HG03175 (cell line): ENCODE data around the gene LRRC4C.

Experiments used
- ATAC-seq: cut with Tn5 transposase; IDR thresholded peaks from one replicate; pipeline ENCODE4 v1.9.1; 2021; ENCODE audit warnings: mild to moderate bottlenecking, moderate library complexity; ENCODE audit not compliant: unreplicated experiment

LRRC4C gene

GRCh38 chr11:41419901-41420300, 39.6 kb downstream of the LRRC4C start:
- no peak for ATAC-seq

GRCh38 chr11:41414771-41415440, 44.5 kb downstream of the LRRC4C start:
- ATAC-seq: no peak

DNA sequence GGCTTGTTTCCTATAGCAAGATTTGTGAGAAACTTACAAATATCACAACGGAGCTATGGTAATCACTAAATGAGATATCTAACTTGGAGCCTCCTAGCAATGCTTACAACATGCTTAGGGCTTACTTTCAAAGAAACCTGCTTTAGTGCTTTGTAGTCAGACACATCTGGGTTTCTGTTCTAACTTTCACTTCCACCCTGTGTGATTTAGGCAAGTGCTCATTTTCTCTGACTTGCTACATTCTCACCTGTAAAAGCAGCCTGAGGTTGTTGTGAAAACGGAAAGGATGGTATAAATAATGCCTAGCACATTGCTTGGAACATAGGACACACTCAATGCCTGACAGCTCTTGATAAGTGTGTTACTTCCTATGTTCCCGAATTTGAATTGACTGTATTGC, 45.6 kb downstream of the LRRC4C start:
- ATAC-seq: peak; percentile 86

DNA sequence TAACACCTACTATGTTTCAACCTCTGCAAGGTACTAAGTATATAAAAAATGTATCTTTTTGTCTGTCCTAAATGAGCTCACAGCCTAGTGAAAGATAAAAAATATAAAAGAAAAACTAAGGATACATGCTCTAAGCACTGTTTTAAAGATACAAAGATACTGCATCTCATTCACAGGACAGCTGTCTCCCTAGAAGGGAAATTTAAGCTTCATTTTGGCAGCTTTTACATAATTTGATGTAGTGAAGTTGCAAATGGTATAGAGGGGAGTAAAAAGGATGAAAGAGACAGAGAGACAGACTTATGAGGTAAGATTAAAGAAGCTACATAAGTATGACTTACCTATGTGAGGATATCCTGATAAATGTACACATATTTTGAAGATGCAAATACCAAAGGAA, 53.6 kb downstream of the LRRC4C start:
- ATAC-seq: no peak

DNA sequence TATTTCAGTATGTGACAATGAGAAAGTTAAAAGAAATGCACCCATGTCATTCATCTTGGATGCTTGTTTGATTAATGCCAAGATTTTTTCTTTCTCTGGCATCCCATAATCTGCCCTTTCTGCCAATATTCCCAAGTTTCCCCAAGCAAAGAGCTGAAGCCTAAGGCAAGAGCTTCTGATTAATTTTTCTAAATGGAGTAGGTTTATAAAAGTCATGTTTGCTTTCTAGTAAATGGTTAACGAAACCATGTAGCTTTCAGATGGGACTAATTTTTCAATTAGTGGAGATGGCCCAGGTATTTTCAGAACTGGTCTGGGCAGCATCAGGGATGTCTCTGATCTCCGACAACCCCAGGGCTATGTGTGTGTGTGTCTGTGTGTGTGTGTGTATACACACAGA, 55.3 kb downstream of the LRRC4C start:
- no peak for ATAC-seq

DNA sequence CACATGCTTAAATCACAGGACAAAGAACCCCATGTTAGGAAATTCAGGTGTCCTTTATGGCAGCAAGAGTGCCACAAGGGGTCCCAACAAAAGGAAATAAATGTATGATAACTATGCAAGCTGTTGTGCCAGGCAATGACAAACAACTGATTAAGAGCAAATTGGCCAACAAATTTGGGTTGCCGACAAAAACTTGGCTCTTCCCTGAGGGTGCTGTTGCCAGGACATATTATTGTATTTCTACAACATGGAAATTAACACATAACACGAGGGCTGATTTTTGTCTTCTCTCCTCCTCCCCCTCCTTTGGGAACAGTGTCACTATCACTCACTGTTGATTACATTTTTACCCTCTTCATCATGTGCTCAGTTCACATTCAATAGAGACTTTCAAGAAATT, 56.0 kb downstream of the LRRC4C start:
- ATAC-seq: no peak

- no peak for ATAC-seq
Measured at GRCh38 chr11:41400819-41401382, 58.6 kb downstream of the LRRC4C start.

- ATAC-seq: no peak
Measured at GRCh38 chr11:41400124-41400523, 59.3 kb downstream of the LRRC4C start.

- ATAC-seq: no peak
Measured at GRCh38 chr11:41399323-41399722, 60.1 kb downstream of the LRRC4C start.

- ATAC-seq: no peak
Measured at GRCh38 chr11:41398175-41398574, 61.3 kb downstream of the LRRC4C start.

DNA sequence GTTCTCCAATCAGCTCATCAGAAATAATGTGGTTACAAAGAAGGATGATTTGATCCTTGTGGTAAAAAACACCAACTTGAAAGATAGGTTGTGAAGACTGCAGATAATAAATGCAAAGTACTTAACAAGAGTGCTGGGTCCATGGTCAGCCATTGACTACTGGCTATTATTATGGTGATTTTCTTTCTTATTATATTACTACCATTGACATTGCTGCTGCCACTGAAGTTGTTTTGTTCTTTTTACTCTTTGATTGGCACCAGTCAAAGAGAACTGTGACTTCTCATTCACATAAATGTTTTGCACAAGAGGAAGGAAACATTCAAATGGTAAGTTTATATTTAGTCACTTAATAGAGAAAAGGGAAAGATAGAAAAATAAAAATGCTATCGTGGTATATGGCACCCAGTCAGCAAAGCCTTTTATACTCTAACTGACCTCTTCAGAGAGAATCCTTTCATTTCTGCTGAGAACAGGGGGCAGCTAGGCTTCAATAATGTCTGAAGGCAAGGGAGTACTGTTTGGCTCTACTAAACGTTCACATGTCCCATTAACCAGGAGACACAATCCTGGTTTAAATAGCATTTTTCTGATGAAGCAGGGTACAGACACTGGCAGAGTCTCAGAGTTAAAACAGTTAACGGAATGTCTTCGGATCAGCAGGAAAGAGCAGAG, 64.8 kb downstream of the LRRC4C start:
- no peak for ATAC-seq

DNA sequence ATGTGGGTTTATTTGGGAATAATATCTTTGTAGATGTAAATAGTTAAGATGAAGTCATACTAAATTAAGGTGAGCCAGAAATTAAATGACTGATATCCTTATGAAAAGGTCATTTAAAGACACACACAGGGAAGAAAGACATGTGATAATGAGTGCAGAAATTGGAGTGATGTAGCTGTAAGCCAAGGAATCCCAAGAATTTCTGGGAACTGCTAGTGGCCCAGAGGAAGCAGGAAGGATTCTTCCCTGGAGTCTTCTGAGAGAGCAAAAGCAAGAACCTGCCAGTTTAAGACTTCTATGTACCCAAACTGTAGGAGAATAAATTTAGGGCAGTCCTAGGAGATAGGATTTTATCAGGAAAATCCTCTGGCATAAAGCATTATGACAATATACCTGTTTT, 66.9 kb downstream of the LRRC4C start:
- ATAC-seq: no peak

- no peak for ATAC-seq
Measured at GRCh38 chr11:41389623-41390130, 69.8 kb downstream of the LRRC4C start.

GRCh38 chr11:41384329-41384728, 75.1 kb downstream of the LRRC4C start:
- no peak for ATAC-seq

DNA sequence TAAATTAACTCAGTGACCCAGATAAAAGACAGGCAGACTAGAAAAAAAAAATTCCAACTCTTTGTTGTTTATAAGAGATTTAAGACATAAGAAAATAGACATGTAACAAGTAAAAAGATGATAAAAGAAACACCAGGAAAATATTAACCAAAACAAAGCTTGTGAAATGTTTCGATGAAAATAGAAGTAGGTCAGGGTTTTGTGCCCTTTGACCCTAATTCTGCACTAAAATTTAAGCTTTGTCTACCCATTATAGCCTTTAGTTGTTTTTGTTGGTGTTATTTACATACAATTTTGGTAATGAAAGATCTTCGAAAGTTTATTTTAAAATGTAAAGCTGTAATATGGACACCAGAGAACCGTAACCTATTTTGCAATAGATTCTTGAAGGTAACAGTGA, 75.7 kb downstream of the LRRC4C start:
- ATAC-seq: no peak

- no peak for ATAC-seq
Measured at GRCh38 chr11:41382927-41383326, 76.5 kb downstream of the LRRC4C start.

GRCh38 chr11:41379084-41379483, 80.4 kb downstream of the LRRC4C start:
- ATAC-seq: no peak

DNA sequence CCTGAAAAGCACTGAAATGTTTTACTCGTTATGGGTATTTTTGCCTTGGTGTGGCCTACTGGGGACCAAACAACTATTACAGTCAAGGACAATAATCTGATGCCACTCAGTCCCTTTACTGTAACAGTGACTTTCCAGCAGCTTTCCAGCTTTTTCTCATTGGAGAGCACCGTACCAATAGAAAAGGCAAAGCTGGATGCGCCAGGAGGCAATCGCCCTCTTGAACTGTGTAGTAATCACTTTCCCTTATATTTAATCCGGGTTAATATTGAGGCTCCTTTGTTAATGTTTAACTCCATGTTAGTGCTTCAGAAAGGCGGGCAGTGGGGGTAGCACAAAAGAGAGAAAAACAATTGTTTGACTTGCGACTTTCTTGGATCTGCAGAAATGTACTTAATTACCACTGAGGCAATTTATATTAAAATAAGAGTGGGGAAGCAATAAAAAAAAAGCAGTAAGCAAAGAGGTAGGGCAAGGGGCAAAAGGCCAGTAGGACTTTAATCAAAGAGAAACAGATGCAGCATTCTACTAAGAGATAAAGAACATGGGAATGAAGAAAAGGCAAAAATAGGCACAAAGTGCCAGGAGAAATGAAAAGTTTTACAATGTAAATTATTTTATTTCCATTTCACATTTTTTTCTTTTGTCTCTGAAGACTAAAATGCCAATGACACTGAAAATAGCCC, 81.6 kb downstream of the LRRC4C start:
- ATAC-seq: no peak

DNA sequence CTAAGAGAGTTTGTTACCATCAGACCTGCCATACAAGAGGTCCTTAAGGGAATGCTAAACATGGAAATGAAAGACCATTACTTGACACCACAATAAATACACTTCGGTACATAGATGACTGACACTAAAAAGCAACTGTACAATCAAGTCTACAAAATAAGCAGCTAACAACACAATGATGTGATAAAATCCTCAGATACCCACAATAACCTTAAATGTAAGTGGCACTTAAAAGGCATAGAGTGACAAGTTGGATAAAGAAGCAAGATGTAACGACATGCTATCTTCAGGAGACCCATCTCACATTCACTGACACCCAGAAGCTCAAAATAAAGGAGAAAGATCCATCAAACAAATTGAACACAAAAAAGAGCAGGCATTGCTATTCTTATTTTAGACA, 107.6 kb downstream of the LRRC4C start:
- no peak for ATAC-seq

GRCh38 chr11:41346042-41346441, 113.4 kb downstream of the LRRC4C start:
- ATAC-seq: no peak

GRCh38 chr11:41334007-41334933, 125.2 kb downstream of the LRRC4C start:
- ATAC-seq: no peak
